Right atrium auricular region (tissue), 2 donors: ENCODE measurements around the gene TYK2. TPM values are rescaled to one million over a fixed set of nuclear protein-coding genes. Genes with fewer than 3 reads are reported as not detected.

Source experiments
- DNase-seq: peaks from one replicate; pipeline ENCODE4 v3.0.0-alpha.2; 2019; ENCODE audit warnings: low spot score
- H3K27ac ChIP-seq, 2 donors: fragments of 200-600 bp; sonication (generic); 1 replicate in 1 of 2; 2 replicates in 1 of 2; pipeline ENCODE4 v1.5.1; 2016 to 2019
- H3K27me3 ChIP-seq, 2 donors: fragments of 200-600 bp; sonication (generic); one replicate each; pipeline versions ENCODE4 v1.5.1 to v1.6.0; 2017 to 2019
- H3K36me3 ChIP-seq: fragments of 200-600 bp; sonication (generic); one replicate; pipeline ENCODE4 v1.5.1; 2016
- H3K4me1 ChIP-seq, 2 donors: fragments of 200-600 bp; sonication (generic); one replicate each; pipeline versions ENCODE4 v1.5.1 to v1.6.0; 2017 to 2019
- H3K4me3 ChIP-seq, 2 donors: fragments of 200-600 bp; sonication (generic); 1 replicate in 1 of 2; 2 replicates in 1 of 2; pipeline ENCODE4 v1.5.1; 2017 to 2019; ENCODE audit warnings: mild to moderate bottlenecking in 1 of 2, moderate library complexity in 1 of 2
- H3K9me3 ChIP-seq, 2 donors: fragments of 200-600 bp; sonication (generic); one replicate each; pipeline ENCODE4 v1.5.1; 2019
- CTCF ChIP-seq, 2 donors: fragments of 200-600 bp; sonication (generic); IDR thresholded peaks; one replicate each; pipeline ENCODE4 v1.5.1; 2019; ENCODE audit warnings: antibody characterized with exemption in 2 of 2
- total RNA-seq, 2 donors: library from RNA; depleted of rRNA; stranded (reverse); fragments of >200 nt; gene quantifications; one replicate each; pipeline ENCODE4 v1.1.0, GENCODE V29; 2016

TYK2 gene
- total RNA-seq, 2 donors from 2014 or later = 31.7 to 58.8 TPM

DNA sequence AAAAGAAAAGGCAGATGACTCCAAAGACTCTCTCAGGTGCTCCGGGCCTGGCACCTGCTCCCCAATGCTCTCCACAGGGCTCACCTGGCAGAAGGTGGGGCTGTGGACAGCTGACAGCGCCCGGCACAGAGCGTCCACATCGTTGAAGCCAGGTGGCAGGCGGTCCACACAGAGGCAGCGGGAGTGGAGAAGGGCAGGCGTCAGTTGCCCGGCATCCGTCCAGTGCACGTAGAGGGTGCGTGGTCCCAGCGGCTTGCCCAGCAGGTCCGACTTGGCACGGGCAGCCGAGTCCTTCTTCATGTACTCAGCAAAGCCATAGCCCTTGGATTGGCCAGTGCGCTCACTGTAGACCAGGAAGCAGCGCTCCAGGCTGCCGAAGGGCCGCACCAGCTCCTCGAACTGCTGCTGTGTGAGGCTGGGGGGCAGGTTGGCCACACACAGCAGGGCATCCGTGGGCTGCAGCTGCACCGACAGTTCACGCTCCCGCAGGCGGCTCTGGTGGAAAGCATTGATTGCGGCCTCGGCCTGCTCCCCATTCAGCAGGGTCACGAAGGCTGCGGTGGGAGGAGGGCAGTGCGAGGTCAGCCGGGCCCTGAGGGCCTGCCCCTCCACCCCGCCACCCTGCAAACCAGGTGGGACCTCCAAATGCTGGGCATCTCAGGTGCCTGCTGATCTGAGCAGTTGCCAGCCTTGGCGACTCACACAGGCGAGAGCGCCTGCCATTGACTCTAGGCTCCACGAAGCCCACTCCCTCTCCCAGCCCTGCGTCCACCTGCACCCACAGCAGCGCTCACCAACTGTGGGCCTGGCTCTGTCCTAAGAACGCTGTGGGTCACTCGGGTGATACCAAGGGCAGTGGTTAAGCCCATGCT, 51.6 kb downstream of the TYK2 start:
- no peaks in the 10 kb centered on the region for H3K9me3 ChIP-seq
- TF ChIP-seq CTCF (IDR thresholded peaks at IDR 0.05) = no peak
- H3K27ac ChIP-seq = no peak overlapping the region
- H3K27me3 ChIP-seq = no peaks in the 10 kb centered on the region
- H3K4me3 ChIP-seq = no peak overlapping the region
- no peak for DNase-seq
- peaks cover 66% of the 10 kb centered on the region for H3K36me3 ChIP-seq
- peaks cover 0 to 17% of the 10 kb centered on the region in 2 donors for H3K4me1 ChIP-seq

- no peak for TF ChIP-seq CTCF (IDR thresholded peaks at IDR 0.05)
- H3K9me3 ChIP-seq = no peaks in the 10 kb centered on the region
- H3K36me3 ChIP-seq = peaks cover 74% of the 10 kb centered on the region
- peaks cover 0 to 12% of the 10 kb centered on the region in 2 donors for H3K4me1 ChIP-seq
- no peak for DNase-seq
- H3K27me3 ChIP-seq = no peaks in the 10 kb centered on the region
- no peak overlapping the region for H3K4me3 ChIP-seq
- H3K27ac ChIP-seq = no peak overlapping the region
Measured at GRCh38 chr19:10327793-10328192, 52.6 kb downstream of the TYK2 start.

DNA sequence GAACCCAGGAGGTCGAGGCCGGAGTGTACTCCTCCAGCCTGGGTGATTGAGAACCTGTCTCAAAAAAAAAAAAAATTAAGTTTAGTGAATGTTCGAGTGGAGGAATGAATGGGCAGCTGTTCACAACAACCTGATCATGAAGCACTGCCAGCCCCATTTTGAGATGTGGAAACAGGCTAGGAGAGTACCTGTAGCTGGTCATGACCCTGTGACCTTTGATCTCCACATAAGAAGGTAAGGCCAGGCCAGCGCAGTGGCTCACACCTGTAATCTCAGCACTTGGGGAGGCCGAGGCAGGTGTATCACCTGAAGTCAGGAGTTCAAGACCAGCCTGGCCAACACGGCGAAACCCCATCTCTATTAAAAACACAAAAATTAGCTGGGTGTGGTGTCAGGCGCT, 54.6 kb downstream of the TYK2 start:
- Histone ChIP-seq H3K9me3 (no peaks in the 10 kb centered on the region), H3K27me3 (no peaks in the 10 kb centered on the region), H3K36me3 (peaks cover 95% of the 10 kb centered on the region), H3K4me1 (no peaks in the 10 kb centered on the region), H3K4me3 (no peak overlapping the region), H3K27ac (no peak overlapping the region)
- DNase-seq = no peak
- no peak for TF ChIP-seq CTCF (IDR thresholded peaks at IDR 0.05)

DNA sequence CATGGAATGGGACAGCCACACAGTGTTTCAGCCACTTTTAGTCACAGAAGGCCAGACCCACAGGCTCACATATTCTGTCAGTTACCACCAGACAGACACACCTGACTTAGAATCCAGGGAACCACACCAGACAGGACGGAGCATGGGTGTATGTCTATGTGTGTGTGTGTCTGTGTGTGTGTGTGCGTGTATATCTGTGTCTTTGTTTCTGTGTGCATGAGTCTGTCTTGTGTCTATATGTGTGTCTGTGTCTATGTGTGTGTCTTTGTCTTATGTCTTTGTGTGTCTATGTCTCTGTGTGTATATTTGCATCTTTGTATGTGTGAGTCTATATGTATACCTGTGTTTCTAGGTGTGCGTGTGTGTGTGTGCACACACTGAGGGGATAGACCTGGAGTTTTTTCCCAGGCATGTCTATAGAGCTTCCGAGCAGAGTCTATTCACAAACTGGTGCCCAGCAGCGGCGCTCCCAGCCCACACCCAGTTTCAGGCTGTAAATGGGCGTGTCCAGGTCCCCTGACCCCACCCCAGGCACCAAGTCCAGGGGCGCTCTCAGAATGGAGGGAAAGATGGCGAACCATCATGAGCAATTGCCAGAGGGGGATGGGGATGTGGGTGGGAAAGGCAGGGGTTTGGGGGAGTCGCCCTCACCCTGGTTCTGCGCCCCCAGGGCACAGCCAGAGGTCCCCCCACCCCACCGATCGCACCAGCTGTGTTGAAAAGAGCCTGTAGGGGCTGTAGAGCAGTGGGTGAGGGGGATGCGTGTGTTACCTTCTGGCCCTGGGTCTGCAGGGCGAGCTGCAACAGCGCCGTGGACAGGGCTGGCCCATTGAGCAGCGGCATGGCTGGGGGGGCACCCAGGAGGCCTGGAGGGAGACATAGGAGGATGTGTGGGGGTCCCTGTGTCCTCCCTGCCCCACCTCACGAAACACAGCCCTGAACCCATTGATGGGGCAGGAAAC, 58.2 kb downstream of the TYK2 start:
- no peaks in the 10 kb centered on the region for H3K4me1 ChIP-seq
- H3K36me3 ChIP-seq = peaks cover 96% of the 10 kb centered on the region

GRCh38 chr19:10321417-10321797, 59.0 kb downstream of the TYK2 start:
- no peaks in the 10 kb centered on the region for H3K4me1 ChIP-seq
- TF ChIP-seq CTCF (IDR thresholded peaks at IDR 0.05) = no peak
- no peaks in the 10 kb centered on the region for H3K27me3 ChIP-seq
- H3K4me3 ChIP-seq = no peak overlapping the region
- no peak overlapping the region for H3K27ac ChIP-seq
- H3K9me3 ChIP-seq = no peaks in the 10 kb centered on the region
- DNase-seq = no peak
- peaks cover 95% of the 10 kb centered on the region for H3K36me3 ChIP-seq

More for the DNA sequence above, 58.2 kb downstream of the TYK2 start:
- no peak for DNase-seq
- H3K4me3 ChIP-seq = no peak overlapping the region
- no peaks in the 10 kb centered on the region for H3K9me3 ChIP-seq
- no peak for TF ChIP-seq CTCF (IDR thresholded peaks at IDR 0.05)
- no peaks in the 10 kb centered on the region for H3K27me3 ChIP-seq
- H3K27ac ChIP-seq = no peak overlapping the region
